HEK293 (cell line): ENCODE data around the gene SH3TC1.

Experiments
- CTCF ChIA-PET: fragments of 350-600 bp; formaldehyde crosslinking; extraction: SDS; loops from one replicate; lab custom pipeline; 2021; ENCODE audit warnings: antibody characterized with exemption; lab: Yijun Ruan, JAX
- POLR2A ChIA-PET: fragments of 300-600 bp; formaldehyde crosslinking; extraction: SDS; loops from one replicate; lab custom pipeline; 2020; ENCODE audit warnings: antibody characterized with exemption, inconsistent platforms; lab: Yijun Ruan, JAX
- H3K27ac ChIP-seq: fragments of 200-500 bp; sonication (Bioruptor generic); 2 replicates; pipeline ENCODE4 v1.5.1; 2014; ENCODE audit warnings: low read depth, low read length, control low read depth, inconsistent platforms; ENCODE audit errors: extremely low read depth
- H3K36me3 ChIP-seq, 2 experiments: fragments of 200-500 bp in 1 of 2; sonication (Bioruptor generic) in 1 of 2; 1 replicate in 1 of 2; 2 replicates in 1 of 2; pipeline ENCODE4 v1.5.1; 2014 to 2017; ENCODE audit warnings: inconsistent platforms in 2 of 2, low read length in 2 of 2; ENCODE audit not compliant: control insufficient read depth in 2 of 2, insufficient read depth in 1 of 2
- H3K4me1 ChIP-seq: fragments of 200-500 bp; sonication (Bioruptor generic); 2 replicates; pipeline ENCODE4 v1.5.1; 2014; ENCODE audit warnings: mild to moderate bottlenecking, low read length, inconsistent platforms; ENCODE audit not compliant: control insufficient read depth, insufficient read depth
- H3K4me3 ChIP-seq: 2 replicates; pipeline ENCODE4 v1.5.1; 2011; ENCODE audit warnings: low read depth, mild to moderate bottlenecking, control low read depth, low read length, moderate library complexity
- H3K9me3 ChIP-seq: fragments of 200-500 bp; sonication (Bioruptor generic); 2 replicates; pipeline ENCODE4 v1.5.1; 2014; ENCODE audit warnings: low read depth, low read length, inconsistent platforms; ENCODE audit not compliant: control insufficient read depth, insufficient read depth
- EGR2 ChIP-seq: fragments of 450-650 bp; formaldehyde crosslinking; IDR thresholded peaks from 2 replicates; pipeline ENCODE4 v1.5.1; 2016; ENCODE audit warnings: low read depth, missing biosample characterization, missing genetic modification characterization
- FEZF1 ChIP-seq: fragments of 450-650 bp; formaldehyde crosslinking; IDR thresholded peaks from 2 replicates; pipeline ENCODE4 v1.5.1; 2016; ENCODE audit warnings: missing biosample characterization, missing genetic modification characterization
- KLF1 ChIP-seq: fragments of 450-650 bp; formaldehyde crosslinking; IDR thresholded peaks from 2 replicates; pipeline ENCODE4 v1.5.1; 2016; ENCODE audit warnings: missing biosample characterization, missing genetic modification characterization
- KLF16 ChIP-seq: fragments of 450-650 bp; formaldehyde crosslinking; IDR thresholded peaks from 2 replicates; pipeline ENCODE4 v1.5.1; 2017; ENCODE audit warnings: missing biosample characterization, missing genetic modification characterization
- OSR2 ChIP-seq: fragments of 450-650 bp; formaldehyde crosslinking; IDR thresholded peaks from 2 replicates; pipeline ENCODE4 v1.5.1; 2016; ENCODE audit warnings: missing biosample characterization, missing genetic modification characterization
- RBAK ChIP-seq: fragments of 450-650 bp; formaldehyde crosslinking; IDR thresholded peaks from 2 replicates; pipeline ENCODE4 v1.5.1; 2016; ENCODE audit warnings: missing biosample characterization, missing genetic modification characterization
- YY1 ChIP-seq: fragments of 450-650 bp; formaldehyde crosslinking; IDR thresholded peaks from 2 replicates; pipeline ENCODE4 v1.5.1; 2018; ENCODE audit warnings: missing biosample characterization, missing genetic modification characterization
- ZFHX2 ChIP-seq: fragments of 450-650 bp; formaldehyde crosslinking; conservative IDR thresholded peaks from 2 replicates; pipeline ENCODE4 v1.5.1; 2016; ENCODE audit warnings: missing biosample characterization, missing genetic modification characterization
- ZFP69B ChIP-seq: fragments of 450-650 bp; formaldehyde crosslinking; IDR thresholded peaks from 2 replicates; pipeline ENCODE4 v1.5.1; 2016; ENCODE audit warnings: missing biosample characterization, missing genetic modification characterization
- ZIC2 ChIP-seq: fragments of 450-650 bp; formaldehyde crosslinking; IDR thresholded peaks from 2 replicates; pipeline ENCODE4 v1.5.1; 2016; ENCODE audit warnings: missing biosample characterization, missing genetic modification characterization
- ZNF155 ChIP-seq: fragments of 450-650 bp; formaldehyde crosslinking; IDR thresholded peaks from 2 replicates; pipeline ENCODE4 v1.5.1; 2016; ENCODE audit warnings: missing biosample characterization, missing genetic modification characterization
- ZNF169 ChIP-seq: fragments of 450-650 bp; formaldehyde crosslinking; IDR thresholded peaks from 2 replicates; pipeline ENCODE4 v1.5.1; 2016; ENCODE audit warnings: missing biosample characterization, missing genetic modification characterization
- ZNF175 ChIP-seq: fragments of 450-650 bp; formaldehyde crosslinking; IDR thresholded peaks from 2 replicates; pipeline ENCODE4 v1.5.1; 2016; ENCODE audit warnings: missing biosample characterization, missing genetic modification characterization
- ZNF274 ChIP-seq, 2 experiments: fragments of 200-500 bp in 1 of 2; fragments of 450-650 bp in 1 of 2; sonication (Bioruptor generic) in 1 of 2; formaldehyde crosslinking in 1 of 2; IDR thresholded peaks; 2 replicates each; pipeline versions ENCODE4 v1.5.1 to v1.6.1; 2014 to 2016; ENCODE audit warnings: borderline replicate concordance in 1 of 2, inconsistent platforms in 1 of 2, low read length in 1 of 2, missing biosample characterization in 1 of 2, missing genetic modification characterization in 1 of 2
- ZNF292 ChIP-seq: fragments of 450-650 bp; formaldehyde crosslinking; IDR thresholded peaks from 2 replicates; pipeline ENCODE4 v1.5.1; 2016; ENCODE audit warnings: low read depth, missing biosample characterization, missing genetic modification characterization, borderline replicate concordance
- ZNF302 ChIP-seq: fragments of 450-650 bp; formaldehyde crosslinking; IDR thresholded peaks from 2 replicates; pipeline ENCODE4 v1.5.1; 2016; ENCODE audit warnings: missing biosample characterization, missing genetic modification characterization, low read depth
- ZNF449 ChIP-seq: fragments of 450-650 bp; formaldehyde crosslinking; IDR thresholded peaks from 2 replicates; pipeline ENCODE4 v1.5.1; 2017; ENCODE audit warnings: missing biosample characterization, mild to moderate bottlenecking, missing genetic modification characterization, moderate library complexity
- ZNF670 ChIP-seq: fragments of 450-650 bp; formaldehyde crosslinking; IDR thresholded peaks from 2 replicates; pipeline ENCODE4 v1.5.1; 2016; ENCODE audit warnings: missing biosample characterization, missing genetic modification characterization, low read depth
- ZNF747 ChIP-seq: fragments of 450-650 bp; formaldehyde crosslinking; IDR thresholded peaks from 2 replicates; pipeline ENCODE4 v1.5.1; 2016; ENCODE audit warnings: missing biosample characterization, missing genetic modification characterization
- ZNF777 ChIP-seq: fragments of 450-650 bp; formaldehyde crosslinking; IDR thresholded peaks from 2 replicates; pipeline ENCODE4 v1.5.1; 2017; ENCODE audit warnings: missing biosample characterization, missing genetic modification characterization, borderline replicate concordance
- ZSCAN5A ChIP-seq: fragments of 450-650 bp; formaldehyde crosslinking; IDR thresholded peaks from 2 replicates; pipeline ENCODE4 v1.5.1; 2016; ENCODE audit warnings: missing biosample characterization, missing genetic modification characterization

The SH3TC1 gene

GRCh38 chr4:8228319-8229250 lies 29.5 kb downstream of the SH3TC1 start:
- Histone ChIP-seq H3K27ac (no peak overlapping the region), H3K36me3 (peaks cover 0 to 9% of the 10 kb centered on the region in 2 experiments; a peak in 1 of 3 replicates), H3K4me1 (no peaks in the 10 kb centered on the region), H3K9me3 (no peaks in the 10 kb centered on the region), H3K4me3 (no peak overlapping the region)
- CTCF ChIA-PET, result interaction anchor here (0.6 to 1.1 kb wide), 2 partner anchors 18 to 39 kb away, joined by 3 to 5 read pairs; no protein-coding TSS in a partner anchor
- POLR2A ChIA-PET, result no interaction called here
- TF ChIP-seq FEZF1 (no peak), ZIC2 (tag by site-specific recombination) (peak; percentile 39; the same call in 1 of the 2 replicates), KLF1 (no peak), ZNF302 (no peak)

GRCh38 chr4:8229331-8229975 lies 30.4 kb downstream of the SH3TC1 start:
- TF ChIP-seq ZNF449 (tag by site-specific recombination) (no peak), RBAK (tag by site-specific recombination) (no peak), ZNF274 (IDR thresholded peaks at IDR 0.05; ENCODE audit: low read length) (no peak), ZNF274 (tag by site-specific recombination; IDR thresholded peaks at IDR 0.05; ENCODE audit: borderline replicate concordance) (no peak), ZFHX2 (tag by site-specific recombination) (peak; percentile 75), EGR2 (tag by site-specific recombination) (peak; percentile 79)
- POLR2A ChIA-PET, result no interaction called here
- H3K4me3 ChIP-seq, result no peak overlapping the region
- no peaks in the 10 kb centered on the region for H3K9me3 ChIP-seq
- no peaks in the 10 kb centered on the region for H3K4me1 ChIP-seq
- no peak overlapping the region for H3K27ac ChIP-seq
- H3K36me3 ChIP-seq, result peaks cover 0 to 14% of the 10 kb centered on the region in 2 experiments; a peak in 1 of 3 replicates
- CTCF ChIA-PET, result interaction anchor here (0.6 to 1.1 kb wide), 2 partner anchors 19 to 38 kb away, joined by 3 to 5 read pairs; no protein-coding TSS in a partner anchor

GRCh38 chr4:8230033-8230432 lies 30.9 kb downstream of the SH3TC1 start:
- H3K4me1 ChIP-seq, result no peaks in the 10 kb centered on the region
- no peaks in the 10 kb centered on the region for H3K9me3 ChIP-seq
- no peak overlapping the region for H3K4me3 ChIP-seq
- H3K27ac ChIP-seq, result no peak overlapping the region
- POLR2A ChIA-PET, result no interaction called here
- CTCF ChIA-PET, result no interaction called here
- peaks cover 0 to 16% of the 10 kb centered on the region in 2 experiments; a peak in 1 of 3 replicates for H3K36me3 ChIP-seq
- no peak for TF ChIP-seq ZSCAN5A (tag by site-specific recombination)

- Histone ChIP-seq H3K9me3 (no peaks in the 10 kb centered on the region), H3K4me3 (no peak overlapping the region), H3K4me1 (no peaks in the 10 kb centered on the region), H3K36me3 (peaks cover 0 to 16% of the 10 kb centered on the region in 2 experiments; a peak in 1 of 3 replicates), H3K27ac (no peak overlapping the region)
- ChIA-PET CTCF (interaction anchor here (0.7 kb wide), 1 partner anchor 151 kb away, joined by 4 read pairs; no protein-coding TSS in a partner anchor), POLR2A (no interaction called here)
- TF ChIP-seq ZNF747 (tag by site-specific recombination), result no peak
- no peak for TF ChIP-seq ZNF777 (tag by site-specific recombination)
- no peak for TF ChIP-seq ZFP69B
- TF ChIP-seq YY1 (tag by site-specific recombination), result no peak
- no peak for TF ChIP-seq ZNF155
- no peak for TF ChIP-seq ZNF175 (tag by site-specific recombination)
- no peak for TF ChIP-seq OSR2 (tag by site-specific recombination)
- no peak for TF ChIP-seq KLF16 (tag by site-specific recombination)
- TF ChIP-seq ZNF292, result no peak
- TF ChIP-seq ZNF302, result no peak
- no peak for TF ChIP-seq ZNF169 (tag by site-specific recombination)
- no peak for TF ChIP-seq ZNF670 (tag by site-specific recombination)
These were observed 31.8 kb downstream of the SH3TC1 start for GRCh38 chr4:8230891-8231290.
